Cortex of kidney (tissue), 1 donor: ENCODE data around the gene C4orf17.
"Not testable (repeated sequence)": the region's sequence is repeated elsewhere in the genome, so short reads cannot be mapped to it uniquely, and the experiment has no call there.

Experiments used
- DNase-seq: peaks from one replicate; lab custom pipeline; 2025; lab: John Stamatoyannopoulos, UW

The C4orf17 gene

DNA sequence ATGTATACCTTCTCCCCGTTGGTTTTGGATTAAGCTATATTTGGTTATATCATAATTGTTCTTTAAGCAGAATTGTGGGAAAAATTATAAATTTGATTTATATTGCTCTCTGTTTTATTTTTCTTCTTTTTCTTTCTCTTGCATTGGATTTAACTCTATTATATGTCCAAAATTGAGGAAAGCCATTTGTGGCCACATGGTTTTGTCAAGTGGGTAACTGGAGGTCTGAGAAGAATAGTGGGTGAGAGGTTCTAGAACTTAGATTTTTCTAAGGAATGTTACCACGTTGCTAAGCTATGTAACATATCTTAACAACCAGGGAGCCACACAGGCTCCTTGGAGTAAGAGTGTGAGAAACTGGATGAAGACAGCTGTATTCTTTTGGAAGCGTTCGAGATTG is at the start of gene C4orf17:
Gene C4orf17 (plus strand): TSS at position 301 of the 400 bp plus-strand sequence. CDS start 2,061 bp downstream, outside the sequence.
- no peak for DNase-seq

DNA sequence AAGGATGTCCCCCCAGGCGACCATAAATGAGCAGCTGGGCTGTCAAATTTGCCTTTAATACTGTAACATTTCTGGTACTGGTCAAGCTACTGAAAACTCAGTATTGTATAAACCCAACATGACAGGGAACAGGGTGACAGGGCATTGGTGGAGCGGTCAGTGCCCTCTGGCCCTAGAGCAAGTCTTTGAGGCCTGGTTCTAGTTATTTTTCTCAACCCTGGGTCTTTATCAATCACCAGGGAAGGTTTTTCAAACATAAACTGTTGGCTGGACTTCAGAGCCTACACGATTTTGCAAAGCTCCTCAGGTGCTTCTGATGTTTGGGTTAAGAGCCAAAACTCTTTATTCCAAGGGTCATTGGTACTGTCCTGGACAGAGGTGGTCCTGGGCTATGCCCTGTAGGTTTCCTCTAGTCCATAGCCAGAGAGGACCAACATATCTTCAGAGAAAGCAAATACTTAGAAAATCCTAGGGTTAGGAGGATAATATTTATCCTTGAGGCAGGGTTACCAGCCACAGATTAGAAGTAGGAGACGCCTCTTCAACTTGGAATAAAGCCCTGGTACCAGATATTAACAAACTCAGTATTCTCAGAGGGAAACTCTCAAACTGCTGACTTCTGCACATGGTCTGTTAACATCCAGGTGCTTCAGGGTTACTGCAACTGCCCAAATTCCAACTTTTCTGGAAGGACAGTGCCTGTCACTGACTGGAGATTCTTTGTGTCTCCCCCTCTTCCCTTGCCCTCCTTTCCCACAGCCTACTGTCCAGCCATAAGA is 49.0 kb upstream of the C4orf17 start:
- no peak for DNase-seq

DNA sequence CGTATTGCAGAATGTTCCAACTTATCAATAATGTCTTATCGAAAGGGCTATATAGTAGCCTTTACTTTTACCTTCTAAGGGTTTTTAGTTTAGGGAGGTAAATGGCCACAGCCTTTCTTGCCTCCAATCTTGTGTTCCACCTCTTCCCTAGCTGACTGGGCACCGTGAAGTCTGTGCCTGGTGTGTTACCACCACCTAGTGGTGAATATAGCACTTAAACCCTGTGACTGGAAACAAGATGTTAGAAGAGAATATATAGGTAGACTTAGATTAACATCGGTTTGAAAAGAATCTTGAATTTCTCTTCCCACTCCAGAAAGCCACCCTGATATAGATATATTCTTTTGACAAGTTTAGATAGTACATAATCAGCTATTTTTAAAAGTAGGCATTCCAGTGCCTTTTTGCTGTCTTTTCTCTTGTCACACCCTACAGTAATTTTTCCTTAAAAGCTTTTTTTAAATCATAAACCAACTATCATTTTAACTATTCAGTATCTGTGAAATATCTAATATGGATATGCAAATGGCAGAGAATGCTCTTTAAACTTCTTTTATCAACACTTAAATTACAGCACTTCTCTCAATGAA is 47.9 kb upstream of the C4orf17 start:
- no peak for DNase-seq

DNA sequence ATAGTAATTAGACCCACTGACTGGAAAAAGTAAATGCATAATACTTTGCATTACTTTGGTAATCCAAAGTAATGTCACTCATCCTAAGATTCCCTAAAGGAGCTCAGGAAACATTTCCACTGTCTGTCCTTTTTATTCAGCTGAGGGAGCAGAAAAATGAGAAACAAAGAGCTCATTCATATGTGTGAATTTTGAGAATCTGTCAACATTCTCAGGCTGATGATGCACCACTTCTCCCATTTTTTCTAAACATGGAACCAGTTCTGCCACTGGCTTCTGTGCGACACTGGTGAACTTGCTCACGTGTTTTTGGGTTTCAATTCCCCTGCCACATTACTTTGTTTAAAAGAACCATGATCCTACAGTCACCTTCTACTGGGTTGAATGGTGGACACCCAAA is 47.3 kb upstream of the C4orf17 start:
- DNase-seq, result no peak

GRCh38 chr4:99467887-99468286 is 42.9 kb upstream of the C4orf17 start:
- no peak for DNase-seq

DNA sequence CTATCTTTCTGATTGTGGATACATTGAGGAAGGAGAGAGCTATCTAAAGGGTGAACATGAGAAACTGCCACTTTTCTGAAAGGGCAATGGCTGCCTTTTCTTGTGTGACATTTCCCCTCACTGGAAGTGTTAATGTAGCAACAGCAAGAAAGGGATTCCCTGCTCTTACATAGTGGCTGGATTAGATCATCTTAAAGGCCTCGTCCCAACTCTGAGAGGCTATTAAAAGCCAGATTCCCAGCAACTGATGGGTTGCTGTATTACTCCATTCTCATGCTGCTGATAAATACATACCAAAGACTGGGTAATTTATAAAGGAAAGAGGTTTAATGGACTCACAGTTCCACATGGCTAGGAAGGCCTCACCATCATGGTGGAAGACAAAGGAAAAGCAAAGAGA is 41.9 kb upstream of the C4orf17 start:
- DNase-seq, result no peak

GRCh38 chr4:99471349-99471748 is 39.5 kb upstream of the C4orf17 start:
- no peak for DNase-seq

- no peak for DNase-seq
These were observed 38.9 kb upstream of the C4orf17 start for GRCh38 chr4:99471896-99472295.

DNA sequence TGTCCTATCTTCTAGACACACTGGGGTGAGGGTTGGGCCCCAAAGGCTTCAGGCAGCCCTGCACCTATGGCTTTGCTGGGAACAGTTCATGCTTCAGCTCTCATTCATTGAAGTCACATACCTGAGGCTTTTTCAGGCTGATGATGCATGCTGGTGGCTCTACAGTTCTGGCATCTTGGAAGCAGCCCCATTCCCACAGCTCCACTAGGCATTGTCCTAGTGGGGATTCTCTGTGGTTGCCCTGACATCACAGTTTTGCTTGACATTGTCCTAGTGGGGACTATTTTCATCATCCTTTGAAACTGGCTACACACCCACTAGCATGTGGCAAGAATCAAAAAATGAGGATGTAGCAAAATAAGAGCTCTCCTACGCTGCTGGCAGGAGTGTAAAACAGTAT is 37.7 kb upstream of the C4orf17 start:
- DNase-seq, result no peak

- no peak for DNase-seq
These were observed 27.2 kb upstream of the C4orf17 start for GRCh38 chr4:99483636-99484035.

DNA sequence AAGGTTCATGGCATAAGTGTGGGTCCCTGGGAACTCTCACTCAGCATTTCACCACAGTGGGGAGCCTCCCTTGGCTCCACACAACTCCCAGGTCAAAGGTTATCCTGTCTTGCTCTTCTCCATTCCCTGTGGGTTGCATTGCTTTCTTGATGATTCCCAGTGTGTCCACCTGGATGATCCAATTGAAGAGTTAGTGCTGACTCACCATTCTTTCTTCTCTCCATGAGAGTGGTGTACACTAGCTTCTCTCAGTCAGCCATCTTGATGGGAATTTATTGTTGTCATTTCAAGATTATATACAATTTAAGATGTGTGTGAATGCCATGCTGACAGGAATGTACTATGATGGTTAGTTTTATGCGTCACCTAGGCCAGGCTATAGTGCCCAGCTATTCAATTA is 25.6 kb upstream of the C4orf17 start:
- DNase-seq, result no peak

GRCh38 chr4:99486648-99487047 is 24.2 kb upstream of the C4orf17 start:
- DNase-seq, result not testable (repeated sequence)

DNA sequence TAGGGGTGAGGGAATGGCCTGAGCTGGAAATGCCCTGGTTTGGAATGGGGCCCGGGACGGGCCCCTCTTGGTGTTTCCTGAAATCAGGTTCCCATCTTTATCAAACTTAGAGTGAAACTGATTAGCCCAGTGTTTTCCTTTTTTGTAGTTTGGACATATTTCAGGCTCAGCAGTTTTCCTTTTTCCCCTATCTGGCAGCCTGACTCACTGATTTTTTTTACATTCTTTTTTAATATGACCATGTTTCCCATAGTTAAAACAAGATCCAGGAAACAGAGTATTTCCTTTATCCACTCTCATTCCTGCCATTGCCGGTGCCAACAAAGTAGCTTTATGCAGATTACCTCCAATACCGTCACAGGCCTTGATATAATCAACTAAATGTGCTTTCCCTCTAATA is 20.5 kb upstream of the C4orf17 start:
- DNase-seq, result no peak

DNA sequence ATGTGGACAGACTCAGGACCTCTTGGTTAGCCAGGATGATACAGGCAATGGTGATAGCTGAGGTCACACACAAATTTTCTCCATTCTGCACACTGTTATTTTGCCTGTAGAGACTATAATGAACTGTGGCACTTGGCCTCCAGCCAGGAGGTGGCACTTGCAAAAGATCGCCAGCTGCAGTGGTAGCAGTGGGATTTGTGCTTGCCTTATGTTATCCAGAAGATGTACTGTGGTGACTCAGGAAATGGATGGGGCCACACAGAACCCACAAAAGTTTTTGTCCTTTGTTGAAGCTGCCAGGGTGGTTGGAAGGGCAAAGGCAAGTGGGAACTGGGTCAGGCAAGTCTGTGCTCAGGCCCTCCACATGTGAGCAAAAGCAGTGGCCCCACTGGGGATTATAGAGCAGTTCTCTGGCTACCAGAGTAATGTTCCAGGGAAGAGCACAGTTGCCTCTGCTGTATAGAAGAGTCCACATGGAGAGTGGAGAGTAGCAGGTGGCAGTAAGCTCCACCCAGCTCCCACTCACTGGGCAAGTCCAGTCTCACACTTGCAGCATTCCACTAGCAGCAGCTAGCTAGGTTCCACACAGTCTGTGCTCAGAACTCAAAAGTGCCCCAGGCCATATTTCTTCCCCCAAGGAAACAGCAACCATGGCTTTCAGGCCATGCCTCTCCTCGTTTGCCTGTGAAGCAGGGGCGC is 5.9 kb upstream of the C4orf17 start:
- no peak for DNase-seq

DNA sequence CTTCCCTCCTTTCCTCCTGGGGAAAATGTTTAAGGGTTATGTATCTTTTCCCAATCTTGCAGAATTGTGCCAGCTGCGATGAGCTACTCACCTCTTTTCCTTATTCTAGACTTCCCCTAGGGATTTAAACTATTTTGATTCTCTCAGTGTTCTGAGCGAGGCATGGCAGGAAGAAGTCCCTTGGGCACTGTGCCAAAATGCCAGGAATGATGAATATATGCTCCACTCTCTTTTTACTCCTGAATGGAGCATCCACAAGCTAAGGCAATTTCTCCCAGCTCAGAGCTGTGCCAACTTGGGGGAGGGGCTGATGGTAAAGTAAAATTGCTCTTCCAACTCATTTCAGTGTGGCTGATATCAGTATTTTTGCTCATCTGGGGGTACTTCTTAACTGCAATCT is 4.0 kb upstream of the C4orf17 start:
- DNase-seq, result no peak

GRCh38 chr4:99507349-99507748 is 3.5 kb upstream of the C4orf17 start:
- no peak for DNase-seq

GRCh38 chr4:99507762-99508161 is 3.1 kb upstream of the C4orf17 start:
- DNase-seq, result no peak

DNA sequence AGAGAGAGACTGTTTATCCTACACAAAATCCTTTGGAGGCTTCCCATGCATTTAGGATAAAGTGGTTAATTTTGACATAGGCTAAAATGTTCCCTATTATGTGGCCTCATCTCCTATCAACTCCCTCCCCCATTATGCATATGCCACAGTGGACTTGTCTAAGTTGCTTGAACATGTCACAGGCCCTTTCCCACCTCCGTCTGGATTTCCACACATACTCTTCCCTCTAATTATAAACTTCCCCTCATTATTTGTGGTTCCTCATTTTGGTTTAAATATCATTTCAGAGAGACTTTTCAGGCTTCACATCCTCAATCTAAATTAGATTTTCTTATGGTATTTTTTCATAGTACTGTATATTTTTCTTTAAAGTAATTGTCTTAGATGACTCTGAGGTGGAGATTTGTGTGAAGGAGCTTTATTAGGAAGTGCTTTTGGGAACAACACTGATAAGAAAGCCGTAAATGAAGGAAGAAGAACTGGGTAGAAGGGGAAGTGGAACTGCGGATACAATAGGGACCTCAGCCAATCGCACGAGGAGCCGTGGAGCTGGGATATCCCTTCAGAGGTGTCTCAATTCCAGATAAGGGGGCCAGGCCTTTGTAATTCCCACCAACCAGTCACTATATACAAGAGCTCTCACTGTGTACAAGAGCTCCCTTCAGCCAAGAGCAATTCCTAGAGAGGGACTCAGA is 7.9 kb downstream of the C4orf17 start:
- no peak for DNase-seq

DNA sequence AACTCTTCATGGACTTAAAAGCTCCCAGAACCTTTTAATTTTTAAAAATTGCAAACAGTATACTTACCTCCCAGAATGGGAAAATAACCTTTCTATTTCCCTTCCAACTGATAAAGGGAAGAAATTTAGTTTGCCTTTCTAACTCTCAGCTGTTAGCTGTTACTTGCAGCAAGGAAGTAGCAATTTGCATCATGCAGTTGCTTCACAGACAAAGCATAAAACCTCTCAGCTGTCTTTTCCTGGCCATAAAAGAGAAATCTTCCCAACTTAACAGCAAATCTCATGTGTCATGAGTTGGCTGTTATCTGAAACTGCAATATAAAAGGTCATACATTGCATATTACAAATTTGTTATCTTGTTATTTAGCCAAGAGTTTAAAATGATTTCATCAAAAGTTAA is 18.4 kb downstream of the C4orf17 start:
- DNase-seq, result no peak

DNA sequence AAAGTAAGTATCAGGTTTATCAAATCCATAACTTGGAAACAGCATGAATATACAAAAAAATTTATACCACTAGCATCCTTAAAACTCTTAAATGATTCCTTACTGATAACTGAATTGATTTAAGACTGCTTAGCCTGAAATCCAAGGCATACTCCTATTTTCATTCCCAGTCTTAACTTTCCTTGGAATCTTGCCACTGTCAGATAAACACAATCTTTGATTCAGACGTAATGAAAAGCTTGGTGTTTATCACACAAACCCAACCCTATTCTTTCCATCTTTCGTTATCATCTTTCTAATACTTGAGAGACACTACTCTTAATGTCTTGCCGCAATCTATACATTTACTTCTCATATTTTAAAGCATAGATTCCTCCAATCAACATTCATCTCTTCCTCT is 19.1 kb downstream of the C4orf17 start:
- no peak for DNase-seq

DNA sequence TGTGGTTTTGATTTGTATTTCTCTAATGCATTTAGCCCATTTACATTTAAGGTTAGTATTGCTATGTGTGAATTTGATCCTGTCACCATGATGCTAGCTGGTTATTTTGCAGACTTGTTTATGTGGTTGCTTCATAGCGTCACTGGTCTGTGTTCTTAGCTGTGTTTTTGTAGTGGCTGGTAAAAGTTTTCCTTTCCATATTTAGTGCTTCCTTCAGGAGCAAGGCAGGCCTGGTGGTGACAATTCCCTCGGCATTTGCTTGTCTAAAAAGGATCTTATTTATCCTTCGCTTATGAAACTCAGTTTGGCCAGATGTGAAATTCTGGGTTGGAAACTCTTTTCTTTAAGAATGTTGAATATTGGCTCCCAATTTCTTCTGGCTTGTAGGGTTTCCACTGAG is 23.9 kb downstream of the C4orf17 start:
- DNase-seq, result not testable (repeated sequence)

DNA sequence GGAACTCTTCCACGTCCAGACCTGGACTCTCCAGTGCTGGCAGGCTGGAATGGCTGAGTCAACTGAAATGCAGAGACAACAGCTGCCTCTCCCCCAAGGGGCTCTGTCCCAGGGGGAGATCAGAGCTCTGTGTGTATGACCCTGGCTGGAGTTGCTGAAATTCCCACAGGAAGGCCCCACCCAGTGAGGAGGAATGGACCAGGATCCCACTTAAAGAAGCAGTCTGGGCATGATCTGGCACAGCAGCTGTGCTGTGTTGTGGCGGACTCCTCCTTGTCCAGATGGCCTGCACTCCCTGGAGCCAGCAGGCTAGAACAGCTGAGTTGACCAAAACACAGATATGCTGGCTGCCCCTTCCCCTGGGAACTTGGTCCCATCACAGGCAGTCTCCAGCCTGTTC is 25.4 kb downstream of the C4orf17 start:
- no peak for DNase-seq

GRCh38 chr4:99536848-99537247 is 26.0 kb downstream of the C4orf17 start:
- no peak for DNase-seq
